ENCODE results near the gene TMEM255A. TPM values are rescaled to one million over a fixed set of nuclear protein-coding genes. Genes with fewer than 3 reads are reported as not detected.

The TMEM255A gene
- total and polyA plus RNA-seq, 2 of the 13 experiments (the other 11 are each of a cell fraction or from before 2014, with no cell fraction given), result 0.13 to 0.40 TPM

DNA sequence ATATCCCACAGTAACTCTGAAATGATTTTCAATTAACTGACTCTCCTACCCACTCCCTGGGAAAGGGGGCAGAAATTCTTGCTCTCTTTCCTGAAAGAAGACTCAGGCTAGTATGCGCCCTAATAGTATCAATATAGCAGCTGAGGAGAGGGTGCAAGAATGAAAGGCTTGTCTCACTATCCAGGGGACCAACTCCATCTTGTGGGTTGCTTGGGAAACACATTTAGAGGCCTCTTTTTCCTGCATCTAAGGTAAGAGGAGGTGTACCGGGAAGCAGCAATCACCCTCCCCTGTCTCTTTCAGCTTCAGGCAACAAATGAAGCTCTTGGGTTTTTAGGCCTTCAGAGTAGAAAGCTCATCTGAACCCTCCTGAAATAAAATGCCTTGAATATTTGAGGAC, 11.3 kb downstream of the TMEM255A start:
- BruUV-seq (replicated peaks), result no TSS peak
- H4K20me1 ChIP-seq (ENCODE audit: insufficient read depth, low read length), result no peaks in the 10 kb centered on the region
- CTCF ChIA-PET (ENCODE audit: low intra/inter-chr PET ratio, low total read pairs), result no interaction called here
- peak overlapping the region; percentile 27 for H2AFZ ChIP-seq (ENCODE audit: low read length)
- H3K9ac ChIP-seq (ENCODE audit: insufficient read depth, low read depth, low read length), result no peak overlapping the region
- H3K9me3 ChIP-seq (ENCODE audit: low read length), result no peaks in the 10 kb centered on the region
- 33% methylated on average over 1 of the region's 2 CpGs for WGBS (ENCODE audit: low lambda C conversion rate)
- DNase-seq (ENCODE audit: low spot score) (peak; percentile 49), ATAC-seq (peak; percentile 90), FAIRE-seq (peak; percentile 85)
- TF ChIP-seq NKX3-1 (CRISPR knock-in tag; IDR thresholded peaks at IDR 0.05) (no peak), RAD21 (CRISPR knock-in tag; IDR thresholded peaks at IDR 0.05) (peak; percentile 69; the same call in 1 of the 2 replicates), ZNF841 (CRISPR knock-in tag; IDR thresholded peaks at IDR 0.05; ENCODE audit: borderline replicate concordance) (no peak), STAG1 (CRISPR knock-in tag; IDR thresholded peaks at IDR 0.05) (peak; percentile 67), CTCF (CRISPR knock-in tag; IDR thresholded peaks at IDR 0.05) (peak; percentile 72), SMC3 (IDR thresholded peaks at IDR 0.05; ENCODE audit: low read length) (peak; percentile 68; the same call in 1 of the 2 replicates), ZNF234 (CRISPR knock-in tag; conservative IDR thresholded peaks at IDR 0.05) (no peak), ELF3 (CRISPR knock-in tag; IDR thresholded peaks at IDR 0.05) (0 out of 2 replicates have a peak, but pooled peaks have one; percentile 26)
- H3K4me2 ChIP-seq (ENCODE audit: low read depth, low read length), result peak overlapping the region; percentile 58
- no peak overlapping the region for H3K27ac ChIP-seq (ENCODE audit: extremely low read length, insufficient read depth, low read length)
- POLR2A ChIA-PET, result no interaction called here
- H3K4me3 ChIP-seq (replicated peaks in 1 of 3; ENCODE audit: insufficient read depth in 1 of 3, low read depth in 2 of 3, low read length in 3 of 3), result peak overlapping the region in 2 of 3 experiments; percentile 30 to 43; a peak in 2 of 6 replicates
- H3K36me3 ChIP-seq (replicated peaks in 1 of 2; ENCODE audit: control insufficient read depth in 1 of 2, insufficient read depth in 2 of 2, low read length in 2 of 2), result no peaks in the 10 kb centered on the region
- intact Hi-C loops (cut with micrococcal nuclease; ENCODE audit: unreplicated experiment) (loop anchor here (1.0 kb wide), 1 partner anchor 50 kb away; the partner anchor contains the start of gene ZBTB33), in situ Hi-C loops (cut with HindIII; ENCODE audit: extremely low pct_ligation_motif_present, low pct_unique_long_range_greater_than_20kb) (no loop called here)
- H3K27me3 ChIP-seq (ENCODE audit: control insufficient read depth in 1 of 2, insufficient read depth in 2 of 2, low read length in 2 of 2), result no peaks in the 10 kb centered on the region; a peak in 1 of 5 replicates
- H3K4me1 ChIP-seq (ENCODE audit: insufficient read depth, low read length), result peaks cover 18% of the 10 kb centered on the region
- no peaks in the 10 kb centered on the region for H3K79me2 ChIP-seq (ENCODE audit: insufficient read depth, low read length)
